Measurements from ENCODE around the gene PNKD.
A peak's percentile ranks its signal among the peaks of the same experiment; 100 is the strongest.

Gene PNKD

GRCh38 chr2:218344755-218345417 is 74.6 kb downstream of the PNKD start:
- no peak for DNase-seq
- in situ Hi-C loops (cut with HindIII; ENCODE audit: low pct_ligation_motif_present, low pct_unique_long_range_greater_than_20kb, low sequenced_read_pairs): no loop called here

- no peak for DNase-seq
- in situ Hi-C loops (cut with HindIII; ENCODE audit: low pct_ligation_motif_present, low pct_unique_long_range_greater_than_20kb, low sequenced_read_pairs): no loop called here
Measured at GRCh38 chr2:218345491-218346236, 75.3 kb downstream of the PNKD start.

GRCh38 chr2:218347172-218347571 is 76.9 kb downstream of the PNKD start:
- in situ Hi-C loops (cut with HindIII; ENCODE audit: low pct_ligation_motif_present, low pct_unique_long_range_greater_than_20kb, low sequenced_read_pairs): no loop called here

GRCh38 chr2:218354045-218354444 is 83.7 kb downstream of the PNKD start:
- in situ Hi-C loops (cut with HindIII; ENCODE audit: low pct_ligation_motif_present, low pct_unique_long_range_greater_than_20kb, low sequenced_read_pairs): no loop called here
- no peak for DNase-seq

More at GRCh38 chr2:218347172-218347571, 76.9 kb downstream of the PNKD start:
- no peak for DNase-seq

DNA sequence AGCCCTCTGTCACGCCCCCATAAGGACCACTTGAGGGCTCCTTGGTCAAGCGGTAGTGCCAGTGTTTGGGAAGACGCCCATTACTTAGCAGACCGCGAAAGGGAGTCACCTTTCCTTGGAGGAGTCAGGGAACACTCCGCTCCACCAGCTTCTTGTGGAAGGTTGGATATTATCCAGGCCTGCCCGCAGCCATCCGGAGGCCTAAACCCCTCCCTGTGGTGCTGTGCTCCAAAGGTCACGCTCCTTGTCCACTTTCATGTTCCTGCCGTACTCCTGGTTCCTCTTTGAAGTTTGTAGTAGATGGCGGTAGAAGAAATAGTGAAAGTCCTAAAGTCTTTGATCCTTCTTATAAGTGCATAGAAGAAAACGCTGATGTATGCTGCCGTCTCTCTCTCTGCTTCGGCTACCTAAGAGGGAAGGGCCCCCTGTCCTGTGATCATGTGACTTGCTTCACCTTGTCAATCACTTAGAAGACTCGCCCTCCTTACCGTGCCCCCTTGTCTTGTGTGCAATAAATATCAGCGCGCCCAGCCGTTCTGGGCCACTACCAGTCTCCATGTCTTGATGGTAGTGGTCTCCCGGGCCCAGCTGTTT is 84.6 kb downstream of the PNKD start:
- in situ Hi-C loops (cut with HindIII; ENCODE audit: low pct_ligation_motif_present, low pct_unique_long_range_greater_than_20kb, low sequenced_read_pairs): no loop called here
- DNase-seq: no peak

- in situ Hi-C loops (cut with HindIII; ENCODE audit: low pct_ligation_motif_present, low pct_unique_long_range_greater_than_20kb, low sequenced_read_pairs): no loop called here
- no peak for DNase-seq
Measured at GRCh38 chr2:218357236-218358177, 87.2 kb downstream of the PNKD start.

GRCh38 chr2:218360453-218360852 is 90.1 kb downstream of the PNKD start:
- in situ Hi-C loops (cut with HindIII; ENCODE audit: low pct_ligation_motif_present, low pct_unique_long_range_greater_than_20kb, low sequenced_read_pairs): no loop called here
- DNase-seq: no peak

DNA sequence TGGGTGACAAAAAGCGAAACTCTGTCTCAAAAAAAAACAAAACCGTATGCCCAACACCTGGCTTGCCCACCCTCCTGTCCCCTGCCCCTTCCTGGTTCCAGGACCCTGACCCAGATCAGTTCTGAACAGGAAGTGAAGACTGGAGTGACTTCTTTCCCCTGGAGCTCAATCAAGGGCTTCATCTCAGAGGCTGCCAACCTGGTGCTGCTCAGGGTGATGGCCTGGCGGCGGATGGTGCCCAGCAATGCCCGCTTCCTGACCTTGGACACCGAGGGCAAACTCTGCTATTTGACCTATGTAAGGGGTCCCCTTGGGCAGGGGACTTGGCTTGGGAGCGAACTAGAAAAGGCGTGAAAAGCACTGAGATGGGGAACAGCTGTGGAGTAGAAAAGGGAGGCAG is 92.3 kb downstream of the PNKD start:
- in situ Hi-C loops (cut with HindIII; ENCODE audit: low pct_ligation_motif_present, low pct_unique_long_range_greater_than_20kb, low sequenced_read_pairs): no loop called here
- no peak for DNase-seq

GRCh38 chr2:218363736-218364135 is 93.4 kb downstream of the PNKD start:
- no peak for DNase-seq
- in situ Hi-C loops (cut with HindIII; ENCODE audit: low pct_ligation_motif_present, low pct_unique_long_range_greater_than_20kb, low sequenced_read_pairs): no loop called here

DNA sequence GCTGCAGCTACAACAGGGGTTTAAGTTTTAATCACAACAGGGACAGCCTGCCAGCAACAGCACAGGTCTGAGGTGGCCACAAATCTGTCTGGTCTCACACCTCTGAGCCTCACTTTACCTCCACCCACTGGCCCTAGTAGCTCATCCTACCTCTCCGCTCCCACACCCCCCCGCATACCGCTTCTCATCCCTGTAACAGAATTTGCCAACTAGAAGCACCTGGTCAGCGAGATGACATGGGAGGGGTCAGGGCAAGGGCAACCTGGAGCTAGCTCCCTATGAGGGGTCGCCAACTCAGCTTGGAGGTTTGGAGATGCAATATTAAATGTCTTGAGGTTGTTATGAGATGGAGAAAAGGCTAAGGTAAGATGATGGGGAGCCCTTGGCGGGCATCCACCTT is 93.9 kb downstream of the PNKD start:
- no peak for DNase-seq
- in situ Hi-C loops (cut with HindIII; ENCODE audit: low pct_ligation_motif_present, low pct_unique_long_range_greater_than_20kb, low sequenced_read_pairs): no loop called here

- in situ Hi-C loops (cut with HindIII; ENCODE audit: low pct_ligation_motif_present, low pct_unique_long_range_greater_than_20kb, low sequenced_read_pairs): no loop called here
- DNase-seq: no peak
Measured at GRCh38 chr2:218366621-218367414, 96.5 kb downstream of the PNKD start.

DNA sequence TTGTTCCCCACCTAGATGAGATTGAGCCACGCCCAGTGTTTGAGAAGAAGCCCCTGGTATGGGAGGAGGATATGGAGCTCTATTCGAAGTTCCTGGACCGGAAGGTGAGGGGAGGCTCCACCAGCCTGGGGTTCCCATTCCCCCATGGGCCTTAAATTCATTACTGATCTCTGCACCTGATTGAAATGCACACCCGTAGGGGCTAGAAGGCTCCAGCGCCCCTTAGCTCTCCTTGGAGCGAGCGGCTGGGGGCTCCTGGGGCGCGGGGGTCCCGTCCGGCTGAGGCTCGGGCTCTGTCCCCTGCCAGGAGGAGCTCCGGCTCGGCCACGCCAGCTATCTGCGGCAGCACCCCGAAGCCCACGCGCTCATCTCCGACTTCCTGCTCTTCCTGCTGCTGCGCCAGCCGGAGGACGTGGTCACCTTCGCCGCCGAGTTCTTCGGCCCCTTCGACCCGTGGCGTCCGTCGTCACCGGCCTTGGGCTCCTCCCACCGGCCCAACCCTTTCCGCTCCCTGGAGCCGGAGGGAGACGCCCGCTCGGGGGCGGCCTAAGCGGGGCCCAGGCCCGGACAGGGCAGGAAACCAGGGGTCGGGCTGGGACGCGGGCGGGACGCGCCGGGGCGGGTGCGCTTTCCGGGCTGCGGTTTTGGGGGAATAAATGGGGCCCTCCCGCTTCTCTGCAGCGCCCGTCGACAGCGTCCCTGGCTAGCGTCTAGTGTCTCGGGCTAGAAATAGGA is 97.3 kb downstream of the PNKD start:
- peak; percentile 84 for DNase-seq
- in situ Hi-C loops (cut with HindIII; ENCODE audit: low pct_ligation_motif_present, low pct_unique_long_range_greater_than_20kb, low sequenced_read_pairs): no loop called here

DNA sequence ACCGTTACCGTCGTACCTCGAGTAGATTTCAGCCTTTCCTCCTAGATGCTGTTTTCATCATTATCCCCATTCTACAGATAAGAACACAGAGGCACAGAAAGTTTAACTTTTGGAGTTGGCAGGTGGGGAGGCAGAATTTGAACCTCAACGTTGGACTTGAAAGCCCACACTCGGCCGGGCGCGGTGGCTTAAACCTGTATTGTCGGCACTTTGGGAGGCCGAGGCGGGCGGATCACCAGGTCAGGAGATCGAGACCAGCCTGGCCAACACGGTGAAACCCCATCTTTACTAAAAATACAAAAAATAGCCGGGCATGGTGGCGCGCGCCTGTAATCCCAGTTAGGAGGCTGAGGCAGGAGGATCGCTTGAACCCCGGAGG is 97.8 kb downstream of the PNKD start:
- in situ Hi-C loops (cut with HindIII; ENCODE audit: low pct_ligation_motif_present, low pct_unique_long_range_greater_than_20kb, low sequenced_read_pairs): no loop called here
- no peak for DNase-seq

GRCh38 chr2:218368621-218369153 is 98.4 kb downstream of the PNKD start:
- DNase-seq: no peak
- in situ Hi-C loops (cut with HindIII; ENCODE audit: low pct_ligation_motif_present, low pct_unique_long_range_greater_than_20kb, low sequenced_read_pairs): no loop called here

- in situ Hi-C loops (cut with HindIII; ENCODE audit: low pct_ligation_motif_present, low pct_unique_long_range_greater_than_20kb, low sequenced_read_pairs): no loop called here
- DNase-seq: no peak
Measured at GRCh38 chr2:218369330-218369729, 99.0 kb downstream of the PNKD start.

DNA sequence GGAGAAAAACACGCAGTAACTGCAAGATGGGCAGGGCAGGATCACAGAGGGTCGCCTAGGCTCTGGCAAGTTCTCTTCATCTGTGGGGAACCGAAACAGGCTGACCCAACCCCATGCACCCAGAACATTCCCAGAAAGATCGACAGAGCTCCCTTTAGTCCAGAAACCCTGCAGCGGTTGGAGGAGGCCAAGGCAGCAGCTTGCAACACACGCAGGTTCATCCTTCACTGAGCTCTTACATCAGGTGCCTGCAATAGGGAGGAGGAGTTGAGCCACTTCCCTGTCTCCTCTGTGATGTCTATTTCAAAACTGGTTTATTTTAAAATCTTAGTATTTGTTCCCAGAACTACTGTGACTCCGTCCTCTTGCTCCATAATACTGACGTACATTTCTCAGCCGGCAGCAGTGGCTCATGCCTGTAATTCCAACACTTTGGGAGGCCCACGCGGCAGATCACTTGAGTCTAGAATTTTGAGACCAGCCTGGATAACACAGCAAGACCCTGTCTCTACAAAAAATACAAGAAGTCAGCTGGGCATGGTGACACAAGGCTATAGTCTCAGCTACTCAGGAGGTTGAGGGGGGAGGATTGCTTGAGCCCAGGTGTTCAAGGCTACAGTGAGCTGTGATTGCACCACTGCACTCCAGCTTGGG is 100.2 kb downstream of the PNKD start:
- in situ Hi-C loops (cut with HindIII; ENCODE audit: low pct_ligation_motif_present, low pct_unique_long_range_greater_than_20kb, low sequenced_read_pairs): no loop called here

DNA sequence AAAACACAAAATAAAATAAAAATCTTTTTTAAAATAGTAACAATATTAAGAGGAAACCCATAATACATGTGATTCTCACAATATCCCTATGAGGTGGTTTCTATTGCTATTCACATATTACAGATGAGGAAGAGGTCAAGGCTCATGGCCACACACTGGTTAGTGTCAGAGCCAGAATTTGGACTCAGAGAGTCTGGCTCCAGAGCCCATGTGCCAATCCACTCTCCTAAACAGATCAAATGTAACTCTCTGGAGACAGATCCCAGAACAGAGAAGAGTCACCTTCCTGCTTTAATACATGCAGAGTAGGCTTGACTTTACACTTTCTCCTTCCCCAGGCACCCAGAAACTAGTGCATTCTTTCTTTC is 101.6 kb downstream of the PNKD start:
- in situ Hi-C loops (cut with HindIII; ENCODE audit: low pct_ligation_motif_present, low pct_unique_long_range_greater_than_20kb, low sequenced_read_pairs): no loop called here

More for the DNA sequence above, 100.2 kb downstream of the PNKD start:
- no peak for DNase-seq

More for the DNA sequence above, 101.6 kb downstream of the PNKD start:
- no peak for DNase-seq

Data from ACHN (cell line).